NCI-H1694 (cell line): Measurements from ENCODE around the gene DNAH10.

ENCODE experiments used
- DNase-seq: peaks from one replicate; lab custom pipeline; 2025; lab: John Stamatoyannopoulos, UW

Gene DNAH10

DNA sequence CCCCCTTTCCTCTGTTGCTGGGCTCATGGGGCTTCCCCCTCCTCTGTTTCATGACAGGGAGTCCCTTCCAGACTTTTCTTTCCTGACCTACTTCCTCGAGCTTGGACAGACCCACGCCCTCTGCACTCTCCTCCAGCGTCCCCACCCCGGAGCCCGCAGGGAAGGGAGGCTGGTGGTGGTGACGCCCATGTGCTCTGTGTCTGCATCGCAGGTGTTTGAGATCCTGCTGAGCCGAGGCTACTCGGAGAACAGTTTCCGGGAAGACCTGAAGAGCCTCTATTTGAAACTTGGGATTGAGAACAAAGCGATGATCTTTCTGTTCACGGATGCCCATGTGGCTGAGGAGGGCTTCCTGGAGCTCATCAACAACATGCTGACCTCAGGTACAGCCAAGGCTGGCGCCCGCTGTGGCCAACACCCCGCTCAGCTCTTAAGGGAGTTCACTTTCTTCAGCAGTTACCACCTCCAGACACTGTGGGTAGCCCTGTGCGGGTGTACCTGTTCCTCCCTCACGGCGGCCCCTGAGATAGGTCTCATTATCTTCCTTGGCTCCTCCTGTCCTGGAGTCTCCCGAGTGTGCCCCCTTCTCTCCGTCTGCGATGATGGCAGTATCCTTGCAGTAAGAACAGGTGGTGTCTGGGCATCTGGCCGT, 125.0 kb downstream of the DNAH10 start:
- no peak for DNase-seq

DNA sequence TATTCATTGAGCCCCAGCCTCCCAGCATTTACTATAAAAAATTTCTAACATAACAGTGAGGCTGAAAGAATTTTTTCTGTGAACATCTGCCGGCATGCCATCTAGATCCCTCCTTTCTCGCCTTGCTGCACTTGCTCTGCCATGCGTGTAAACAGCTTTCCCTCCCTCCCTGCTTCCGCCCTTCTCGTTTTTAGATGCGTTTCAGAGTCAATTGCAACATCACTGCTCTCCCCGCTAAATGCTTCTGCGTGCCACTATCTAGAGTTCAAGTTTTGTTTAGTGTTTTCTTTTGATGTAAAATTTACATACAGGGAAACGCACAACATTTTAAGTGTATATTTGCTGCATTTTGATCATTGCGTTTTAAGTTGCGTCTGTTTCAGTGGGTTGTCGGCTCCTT, 126.9 kb downstream of the DNAH10 start:
- peak; percentile 31 for DNase-seq

DNA sequence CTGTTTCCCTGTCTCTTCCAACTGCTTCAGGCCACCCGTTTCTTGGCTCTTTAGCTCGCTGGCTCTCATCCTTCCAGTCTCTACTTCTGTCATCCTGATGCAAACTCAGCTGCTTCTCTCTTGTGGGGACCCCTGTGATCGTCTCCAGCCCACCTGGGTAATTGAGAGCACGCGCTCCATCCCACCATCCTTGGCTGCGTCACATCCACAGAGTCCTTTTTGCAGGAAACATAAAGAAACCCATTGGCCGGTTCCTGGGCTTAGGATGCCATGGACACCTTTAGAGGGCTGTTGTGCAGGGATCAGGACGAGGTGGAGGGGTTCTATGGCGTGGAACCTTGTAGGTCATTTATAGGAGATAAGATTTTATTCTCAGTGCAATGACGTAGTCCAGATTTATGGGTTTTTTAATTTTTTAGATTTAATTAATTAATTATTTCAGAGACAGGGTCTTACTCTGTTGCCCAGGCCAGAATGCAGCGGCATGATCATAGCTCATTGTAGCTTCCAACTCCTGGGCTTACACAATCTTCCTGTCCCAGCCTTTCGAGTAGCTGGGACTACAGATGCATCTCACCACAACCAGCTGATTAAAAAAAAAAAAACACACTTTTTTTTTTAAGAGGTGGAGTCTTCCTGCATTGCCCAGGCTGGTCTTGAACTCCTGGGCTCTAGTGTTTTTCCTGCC, 127.9 kb downstream of the DNAH10 start:
- no peak for DNase-seq

DNA sequence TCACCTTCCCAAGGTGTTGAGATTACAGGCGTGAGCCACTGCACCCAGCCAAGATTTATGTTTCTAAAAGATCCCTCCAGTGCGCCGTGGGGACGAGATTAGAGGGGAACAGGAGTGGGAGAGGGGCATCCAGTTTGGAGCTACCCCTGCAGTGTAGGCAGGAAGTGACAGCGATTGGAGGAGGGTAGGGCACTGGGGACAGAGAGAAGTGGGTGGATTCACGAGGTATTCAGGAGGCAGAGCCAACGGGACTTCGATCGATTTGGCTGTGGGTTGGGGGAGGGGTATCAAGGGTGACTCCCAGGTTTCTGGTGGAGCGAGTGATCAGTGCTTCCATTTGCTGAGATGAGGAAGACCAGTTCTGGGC, 128.4 kb downstream of the DNAH10 start:
- DNase-seq: no peak

DNA sequence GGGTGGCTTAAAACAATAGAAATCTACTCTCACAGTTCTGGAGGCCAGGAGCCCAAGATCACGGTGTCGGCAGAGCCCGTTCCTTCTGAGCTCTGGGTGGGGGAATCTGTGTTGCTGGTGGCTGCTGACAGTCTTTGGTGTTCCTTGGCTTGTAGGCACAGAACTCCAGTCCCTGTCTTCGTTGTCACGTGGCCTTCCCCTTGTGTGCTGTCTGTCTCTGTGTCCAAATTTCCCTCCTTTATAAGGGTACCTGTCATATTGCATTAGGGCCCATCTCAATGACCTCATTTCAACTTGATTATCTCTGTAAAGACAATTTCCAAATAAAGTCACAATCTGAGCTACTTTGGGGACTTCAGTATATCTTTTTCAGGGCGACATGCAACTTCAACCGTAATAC, 128.9 kb downstream of the DNAH10 start:
- no peak for DNase-seq

DNA sequence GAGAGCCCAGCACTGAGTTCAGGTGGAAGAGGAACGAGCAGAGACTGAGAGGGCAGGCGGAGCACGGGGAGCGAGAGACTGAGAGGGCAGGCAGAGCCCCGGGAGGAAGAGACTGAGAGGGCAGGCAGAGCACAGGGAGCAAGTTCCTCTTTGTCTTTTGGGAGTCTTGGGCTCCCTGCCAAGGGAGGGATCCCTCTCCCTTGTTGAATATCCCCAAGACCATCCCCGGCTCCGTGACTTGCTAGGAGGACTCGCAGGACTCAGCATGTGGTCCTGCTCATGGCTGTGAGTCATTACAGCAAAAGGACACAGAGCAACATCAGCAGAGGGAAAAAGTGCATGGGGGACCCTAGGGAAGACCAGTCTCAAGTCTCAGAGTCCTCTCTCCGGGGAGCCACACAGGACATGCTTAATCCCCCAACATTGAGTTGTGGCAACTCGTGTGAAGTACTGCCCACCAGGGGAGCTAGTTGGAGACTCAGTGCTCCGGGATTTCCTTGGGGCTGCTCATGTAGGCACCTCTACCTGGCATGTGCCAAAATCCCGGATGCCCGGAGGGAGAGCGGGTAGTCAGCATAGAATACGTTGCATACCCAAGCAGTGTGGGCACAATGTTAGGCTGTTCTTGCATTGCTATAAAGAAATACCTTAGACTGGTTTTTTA, 129.5 kb downstream of the DNAH10 start:
- DNase-seq: no peak

DNA sequence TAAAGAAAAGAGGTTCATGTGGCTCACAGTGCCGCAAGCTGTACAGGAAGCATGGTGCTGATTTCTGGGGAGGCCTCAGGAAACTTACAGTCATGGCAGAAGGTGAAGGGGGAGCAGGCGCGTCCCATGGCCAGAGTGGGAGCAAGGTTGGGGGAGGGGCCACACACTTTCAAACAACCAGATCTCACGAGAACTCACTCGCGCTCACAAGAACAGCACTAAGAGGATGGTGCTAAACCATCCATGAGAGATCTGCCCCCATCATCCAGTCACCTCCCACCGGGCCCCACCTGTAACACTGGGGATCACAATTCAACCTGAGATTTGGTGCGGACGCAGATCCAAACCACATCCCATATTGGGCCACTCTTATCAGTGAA, 130.1 kb downstream of the DNAH10 start:
- DNase-seq: no peak

DNA sequence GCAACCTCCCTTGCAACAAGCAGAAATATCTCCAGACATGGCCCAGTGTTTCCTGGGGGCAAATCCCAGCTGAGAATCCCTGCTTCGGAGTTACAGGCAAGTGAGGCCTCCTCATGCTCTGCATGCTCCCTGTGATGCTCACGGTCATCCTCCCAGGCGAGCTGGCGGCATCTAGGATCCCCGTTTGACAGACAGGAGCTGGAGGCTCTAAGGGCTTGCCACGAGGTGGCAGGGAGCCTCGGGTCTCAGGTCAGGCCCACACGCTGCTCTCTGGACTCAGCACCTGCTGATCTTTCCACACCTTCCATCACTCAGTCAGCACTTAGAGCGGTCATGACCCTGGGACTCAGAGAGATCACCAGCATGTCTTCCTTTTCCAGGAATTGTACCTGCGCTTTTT, 130.8 kb downstream of the DNAH10 start:
- DNase-seq: no peak

DNA sequence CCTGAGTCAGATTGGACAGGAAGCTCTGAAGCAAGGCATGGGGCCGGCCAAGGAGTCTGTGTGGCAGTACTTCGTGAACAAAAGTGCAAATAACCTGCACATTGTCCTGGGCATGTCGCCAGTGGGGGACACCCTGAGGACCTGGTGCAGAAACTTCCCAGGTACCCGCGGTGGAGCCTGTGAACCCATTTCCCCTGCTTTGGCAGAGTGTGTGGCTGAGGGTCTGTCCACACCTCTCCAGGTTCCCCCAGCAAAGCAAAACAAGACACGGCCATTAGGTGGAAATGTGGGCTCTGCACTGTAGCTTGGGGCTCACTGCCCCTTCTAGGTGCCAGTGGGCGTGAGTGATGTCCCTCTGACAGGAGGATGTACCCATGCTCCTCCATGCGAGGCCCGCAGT, 131.2 kb downstream of the DNAH10 start:
- DNase-seq: no peak

DNA sequence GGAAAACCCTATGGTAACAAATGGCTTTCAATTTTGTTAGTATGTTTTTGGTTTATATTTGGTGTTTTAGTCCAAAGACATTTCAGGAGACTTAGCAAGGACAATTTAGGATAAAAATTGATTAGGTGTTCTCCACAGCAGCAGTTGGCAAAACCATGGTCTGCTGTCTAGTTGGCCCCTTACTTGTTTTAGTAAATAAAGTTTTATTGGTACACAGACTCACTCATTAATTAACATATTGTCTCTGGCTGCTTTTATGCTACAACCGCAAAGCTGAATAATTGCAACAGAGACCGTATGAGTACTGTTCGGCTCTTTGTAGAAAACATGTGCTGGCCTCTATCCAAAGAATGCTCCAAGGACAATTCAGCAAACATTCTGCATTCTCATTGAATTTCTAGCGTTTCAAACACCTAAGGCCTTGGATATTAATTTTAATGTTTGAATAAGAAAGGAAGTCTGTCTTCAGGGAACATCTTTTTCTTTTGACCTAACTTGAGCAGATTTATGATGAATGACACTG, 132.8 kb downstream of the DNAH10 start:
- DNase-seq: no peak

DNA sequence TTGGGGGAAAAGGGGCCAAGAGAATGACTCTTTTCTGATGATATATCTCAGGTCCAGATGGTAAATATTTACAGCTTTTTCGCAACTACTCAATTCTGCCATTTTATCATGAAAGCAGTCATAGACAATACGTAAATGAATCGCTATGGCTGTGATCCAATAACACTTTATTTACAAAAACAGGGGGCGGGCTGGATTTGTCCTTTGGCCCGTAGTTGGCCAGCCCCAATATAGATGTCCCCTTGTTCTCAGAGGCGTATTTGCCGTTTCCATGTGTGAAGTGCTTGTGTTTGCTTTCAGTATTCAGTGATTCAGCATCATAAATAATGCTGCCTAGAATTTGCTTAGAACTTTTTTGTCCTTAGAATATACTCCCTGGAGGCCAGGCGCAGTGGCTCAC, 133.3 kb downstream of the DNAH10 start:
- DNase-seq: no peak

DNA sequence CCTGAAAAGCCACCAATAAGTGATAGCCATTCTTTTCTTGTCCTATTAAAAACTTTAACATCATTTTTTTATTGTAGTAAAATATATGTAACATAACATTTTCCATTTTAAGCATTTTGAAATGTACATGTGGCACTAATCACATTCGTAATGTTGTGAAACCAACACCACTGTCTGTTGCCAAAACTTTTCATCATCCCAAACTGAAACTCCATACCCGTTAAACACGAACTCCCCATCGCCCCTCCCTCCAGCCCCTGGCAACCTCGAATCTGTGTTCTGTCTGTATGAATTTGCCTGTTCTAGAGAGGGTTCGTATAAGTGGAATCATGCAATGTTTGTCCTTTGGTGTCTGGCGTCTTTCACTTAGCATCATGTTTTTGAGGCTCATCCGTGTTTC, 134.7 kb downstream of the DNAH10 start:
- no peak for DNase-seq

DNA sequence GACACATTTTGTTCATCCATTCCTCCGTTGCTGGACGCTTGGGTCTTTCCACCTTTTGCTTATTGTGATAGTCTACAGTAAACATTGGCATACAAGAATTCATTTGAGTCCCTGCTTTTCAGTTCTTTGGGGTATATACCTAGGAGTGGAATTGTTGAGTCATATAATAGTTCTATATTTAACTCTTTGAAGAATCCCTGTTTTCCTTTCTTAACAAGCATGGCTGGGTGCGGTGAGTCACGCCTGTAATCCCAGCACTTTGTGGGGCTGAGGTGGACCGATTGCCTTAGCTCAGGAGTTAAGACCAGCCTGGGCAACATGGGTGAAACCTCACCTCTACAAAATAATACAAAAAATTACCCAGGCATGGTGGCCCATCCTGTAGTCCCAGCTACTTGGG, 135.1 kb downstream of the DNAH10 start:
- DNase-seq: no peak

DNA sequence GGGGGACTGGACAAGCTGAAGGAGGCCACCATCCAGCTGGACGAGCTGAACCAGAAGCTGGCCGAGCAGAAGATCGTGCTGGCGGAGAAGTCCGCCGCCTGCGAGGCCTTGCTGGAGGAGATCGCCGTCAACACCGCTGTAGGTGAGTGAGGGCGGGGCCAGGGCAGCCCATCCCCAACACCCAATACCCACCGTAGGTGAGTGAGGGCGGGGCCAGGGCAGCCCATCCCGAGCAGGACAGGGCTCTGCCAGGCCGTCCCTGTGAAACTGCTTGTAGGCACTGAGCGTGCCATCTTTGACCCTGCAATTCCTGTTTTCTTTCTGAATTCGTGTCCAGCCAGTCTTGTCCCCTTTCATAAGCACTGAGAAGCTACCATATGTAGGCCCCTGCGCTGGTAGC, 136.6 kb downstream of the DNAH10 start:
- DNase-seq: no peak

DNA sequence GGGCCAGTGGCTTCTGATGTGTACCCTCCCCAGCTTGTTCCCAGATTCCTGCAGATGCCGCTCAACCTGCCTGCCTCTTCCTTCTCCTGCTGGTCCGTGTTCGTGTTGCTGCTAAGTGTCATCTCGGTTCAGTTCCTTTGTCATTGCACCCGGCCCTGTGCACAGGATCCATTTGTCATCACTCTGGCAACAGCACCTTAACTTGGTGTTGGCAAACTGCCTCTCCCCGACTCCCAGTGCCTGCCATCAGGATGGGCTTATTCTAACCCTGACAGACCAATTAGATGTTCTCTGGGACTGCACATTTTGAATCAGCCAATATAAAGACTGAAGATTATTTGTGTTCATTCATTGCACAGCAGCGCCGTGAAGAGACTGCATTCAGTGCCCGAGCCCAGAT, 137.3 kb downstream of the DNAH10 start:
- no peak for DNase-seq

DNA sequence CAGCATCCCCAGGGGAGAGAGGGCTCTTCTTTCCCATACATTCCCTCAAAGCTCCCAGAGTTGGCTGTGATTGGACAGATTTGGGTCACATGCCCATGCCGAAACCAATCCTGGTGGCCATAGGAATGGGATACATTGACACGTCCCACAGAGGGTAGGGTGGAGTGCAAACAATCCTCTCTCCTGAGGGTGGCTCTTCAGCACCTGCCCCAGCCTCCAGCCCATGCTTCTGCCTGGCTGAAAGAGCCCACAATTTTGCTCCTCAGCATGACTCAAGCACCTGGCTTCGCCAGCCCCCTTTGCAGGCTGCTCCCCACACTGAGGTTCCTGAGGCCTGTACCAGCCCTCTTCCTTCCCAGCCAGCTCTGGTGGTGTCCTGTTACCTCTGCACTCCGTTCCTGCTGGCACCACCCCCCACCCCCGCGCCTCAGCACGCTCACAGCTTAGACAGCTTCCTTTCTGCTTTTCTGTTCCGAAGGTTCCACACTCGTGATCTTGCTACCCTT, 138.8 kb downstream of the DNAH10 start:
- no peak for DNase-seq

DNA sequence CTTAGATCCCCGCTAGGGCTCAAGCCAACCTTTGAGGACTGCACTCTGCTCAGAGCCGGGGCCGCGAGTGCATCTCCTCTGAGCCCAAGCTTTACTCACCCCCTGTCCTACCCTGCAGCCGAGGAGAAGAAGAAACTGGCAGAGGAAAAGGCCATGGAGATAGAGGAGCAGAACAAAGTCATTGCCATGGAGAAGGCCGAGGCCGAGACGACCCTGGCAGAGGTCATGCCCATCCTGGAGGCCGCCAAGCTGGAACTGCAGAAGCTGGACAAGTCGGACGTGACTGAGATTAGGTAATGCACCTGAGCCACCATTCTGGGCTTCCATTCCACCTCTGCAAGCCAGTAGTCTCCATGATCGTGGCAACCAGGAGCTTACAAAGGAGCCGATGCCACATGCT, 140.7 kb downstream of the DNAH10 start:
- DNase-seq: no peak

DNA sequence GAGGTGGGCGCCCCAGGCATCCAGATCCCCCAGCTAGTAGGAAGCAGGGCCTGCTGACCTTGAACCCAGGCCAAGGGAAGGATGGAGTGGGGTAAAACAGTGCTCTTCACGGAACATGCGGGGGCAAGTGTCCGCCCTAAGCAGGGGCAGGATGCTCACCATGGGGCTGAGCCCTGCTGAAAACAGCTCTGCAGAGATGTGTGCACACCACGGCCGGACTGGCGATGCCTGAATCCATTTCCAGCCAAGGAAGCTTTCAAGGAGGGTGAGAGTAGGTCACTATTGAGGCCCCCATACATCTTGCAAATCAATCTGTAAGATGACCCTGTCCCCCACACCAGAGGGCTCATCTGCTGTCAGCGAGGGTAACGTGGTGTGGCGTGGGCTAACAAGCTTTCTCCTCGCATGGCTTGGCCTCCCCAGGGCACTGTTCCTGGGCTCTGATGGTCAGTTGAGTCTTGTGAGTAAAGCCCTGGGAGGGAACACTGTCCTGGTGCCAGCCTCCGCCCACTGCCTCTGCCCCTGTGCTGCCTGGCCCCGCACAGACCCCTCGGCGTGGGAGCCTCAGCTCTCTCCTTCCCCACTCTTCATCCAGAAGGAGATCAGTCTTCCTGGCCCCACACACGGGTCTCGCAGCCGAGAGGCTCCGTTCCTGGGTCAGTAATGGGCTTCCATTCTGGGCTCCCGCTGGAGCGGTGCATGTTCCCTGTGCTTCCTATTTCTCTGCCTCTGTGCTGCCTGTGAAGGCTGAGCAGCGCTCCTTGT, 141.4 kb downstream of the DNAH10 start:
- DNase-seq: no peak

DNA sequence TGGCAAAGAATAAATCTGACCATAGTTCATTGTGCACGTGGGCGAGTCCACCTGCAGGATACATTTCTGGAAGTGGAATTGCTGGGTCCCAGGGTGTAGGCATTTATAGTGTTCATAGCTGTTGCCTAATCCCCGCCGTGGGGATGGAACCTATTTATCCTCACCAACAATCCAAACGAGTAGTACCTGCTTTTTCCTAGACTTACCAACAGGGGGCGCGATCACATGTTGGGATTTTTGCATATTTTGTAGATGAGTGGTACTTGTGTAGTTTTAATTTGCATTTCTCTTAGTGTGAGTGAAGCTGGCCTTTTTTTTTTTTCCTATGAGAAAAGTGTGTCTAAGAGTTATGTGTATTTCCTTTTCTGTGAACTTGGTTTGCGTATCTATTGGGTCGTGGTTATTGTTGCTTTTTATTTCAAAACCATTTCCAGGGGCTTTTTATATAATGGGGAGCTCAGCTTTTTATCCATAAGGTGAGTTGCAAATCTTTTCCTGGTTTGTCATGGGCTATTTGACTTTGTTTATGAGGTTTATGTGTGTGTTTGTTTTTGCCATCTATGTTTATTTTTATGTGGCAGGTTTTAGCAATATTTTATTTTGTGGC, 143.3 kb downstream of the DNAH10 start:
- DNase-seq: peak; percentile 64

DNA sequence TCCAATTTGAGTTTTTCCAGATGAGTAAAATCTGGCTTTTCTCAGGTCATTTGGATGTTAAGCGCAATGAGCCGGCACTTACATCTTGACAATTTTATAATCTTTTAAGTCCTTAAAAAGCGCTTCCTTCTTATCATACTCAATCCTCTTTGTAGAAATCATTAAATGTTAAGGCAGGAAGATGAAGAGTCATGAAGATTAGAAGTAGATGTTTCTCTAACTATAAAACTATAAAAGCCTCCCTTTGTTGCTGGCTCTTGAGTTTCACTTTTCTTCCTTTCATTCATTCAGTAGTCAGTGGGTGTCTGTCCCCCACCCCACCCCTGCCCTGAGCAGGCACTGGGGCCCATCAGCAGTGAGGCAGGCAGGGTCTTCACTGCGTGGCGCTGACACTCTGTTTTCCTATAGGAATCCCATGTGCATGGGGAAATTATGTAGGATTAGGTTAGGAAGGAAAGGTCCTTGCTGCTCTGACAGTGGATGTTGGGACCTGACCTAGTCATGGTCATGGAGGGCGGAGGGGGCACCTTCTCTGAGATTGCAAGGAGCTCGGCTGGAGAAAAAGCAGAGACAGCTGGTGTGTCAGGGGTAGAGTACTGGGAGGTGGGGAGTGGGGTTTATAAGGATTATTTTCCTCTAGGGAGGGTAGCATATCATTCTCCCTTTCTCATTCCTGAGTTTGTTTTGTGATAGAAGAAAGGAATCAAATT, 144.8 kb downstream of the DNAH10 start:
- no peak for DNase-seq

DNA sequence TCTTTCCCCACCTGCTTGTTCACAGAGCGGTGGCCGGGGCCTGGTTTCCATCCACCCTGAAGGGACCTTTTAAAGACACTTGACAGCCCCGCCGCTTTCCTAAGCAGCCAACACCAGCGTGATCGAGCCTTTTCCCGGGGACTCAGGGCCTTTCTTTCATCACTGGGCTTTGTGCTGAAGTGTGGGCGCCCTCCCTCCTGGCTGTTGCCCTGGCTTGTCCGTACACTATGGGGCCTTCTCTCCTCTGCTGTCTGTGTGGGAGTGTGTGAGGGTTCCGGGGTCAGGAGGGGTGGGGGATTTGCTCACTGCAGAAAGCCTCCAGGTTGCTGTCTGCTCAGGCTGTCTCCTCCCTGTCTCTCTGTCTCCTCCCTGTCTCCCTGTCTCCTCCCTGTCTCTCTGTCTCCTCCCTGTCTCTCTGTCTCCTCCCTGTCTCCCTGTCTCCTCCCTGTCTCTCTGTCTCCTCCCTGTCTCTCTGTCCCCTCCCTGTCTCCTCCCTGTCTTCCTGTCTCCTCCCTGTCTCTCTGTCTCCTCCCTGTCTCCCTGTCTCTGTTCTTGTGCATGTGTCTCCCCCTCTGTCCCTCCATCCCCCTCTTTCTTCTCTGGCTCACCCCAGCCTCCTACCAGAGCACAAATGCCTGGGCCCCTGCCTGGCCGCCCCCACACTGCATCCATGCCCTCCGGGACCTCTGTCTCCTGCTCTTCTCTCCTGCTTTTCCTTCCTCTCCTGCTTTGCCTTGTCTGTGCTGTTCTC, 145.8 kb downstream of the DNAH10 start:
- DNase-seq: no peak
